Forelimb muscle (tissue), 1 donor: Measurements from ENCODE around the gene MOAP1. TPM values are rescaled to one million over a fixed set of nuclear protein-coding genes. Genes with fewer than 3 reads are reported as not detected.
"Not testable (repeated sequence)": the region's sequence is repeated elsewhere in the genome, so short reads cannot be mapped to it uniquely, and the experiment has no call there.

Source experiments
- DNase-seq: peaks from one replicate; pipeline ENCODE4 v3.0.0-alpha.2; 2013; ENCODE audit warnings: low read depth
- polyA plus RNA-seq: library from polyadenylated mRNA; unstranded; fragments of 120-200 nt; gene quantifications from one replicate; pipeline ENCODE4 v1.2.1, GENCODE V29; 2013; ENCODE audit not compliant: insufficient read length

Gene MOAP1
- polyA plus RNA-seq, 1 donor: 25.6 TPM

DNA sequence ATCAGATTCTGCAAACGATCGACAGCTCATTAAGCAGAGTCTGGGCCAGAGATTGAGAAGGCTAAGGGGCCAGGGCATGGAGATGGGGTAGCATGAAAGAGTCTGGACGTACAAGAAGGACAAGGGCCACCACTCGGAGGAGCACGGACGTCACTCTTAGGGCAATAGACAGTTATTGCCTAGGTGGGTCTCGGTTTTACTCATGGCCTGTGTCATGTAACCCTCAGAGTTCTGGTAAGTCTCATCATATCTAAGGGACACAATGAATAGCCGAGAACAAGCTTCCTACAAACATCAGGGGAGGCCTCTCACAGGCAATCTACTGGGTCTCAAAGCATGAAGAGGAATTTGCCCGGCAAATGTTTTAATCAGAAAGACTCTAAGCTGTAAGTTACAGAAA lies 38.6 kb downstream of the MOAP1 start:
- no peak for DNase-seq

DNA sequence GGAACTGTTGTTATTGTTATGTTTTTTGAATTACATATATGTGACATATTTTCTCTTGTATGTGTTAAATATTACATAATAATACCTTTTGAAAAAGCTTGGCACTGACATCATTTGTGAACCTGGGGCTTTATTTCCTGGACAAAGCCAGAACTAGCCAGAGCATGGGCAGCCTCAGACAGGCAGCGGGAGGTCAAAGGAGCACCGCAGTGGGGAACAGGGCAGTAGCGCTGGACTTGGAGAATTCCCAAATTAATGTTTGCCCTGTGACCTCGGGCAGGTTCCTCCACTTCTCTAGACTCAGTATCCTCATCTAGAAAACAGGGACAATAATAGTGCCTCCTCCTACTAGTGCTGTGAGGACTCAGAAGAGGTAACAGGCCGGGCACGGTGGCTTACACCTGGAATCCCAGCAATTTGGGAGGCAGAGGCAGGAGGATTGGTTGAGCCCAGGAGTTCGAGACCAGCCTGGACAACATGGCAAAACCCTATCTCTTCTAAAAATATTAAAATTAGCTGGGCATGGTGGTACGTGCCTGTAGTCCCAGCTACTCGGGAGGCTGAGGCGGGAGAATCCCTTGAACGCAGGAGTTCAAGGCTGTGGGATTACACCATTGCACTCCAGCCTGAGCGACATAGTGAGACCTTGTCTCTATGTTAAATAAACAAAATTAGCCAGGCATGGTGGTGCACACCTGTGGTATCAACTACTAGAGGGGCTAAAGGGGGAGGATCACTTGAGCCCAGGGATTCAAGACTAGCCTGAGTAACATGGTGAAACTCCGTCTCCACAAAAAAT lies 41.6 kb downstream of the MOAP1 start:
- no peak for DNase-seq

DNA sequence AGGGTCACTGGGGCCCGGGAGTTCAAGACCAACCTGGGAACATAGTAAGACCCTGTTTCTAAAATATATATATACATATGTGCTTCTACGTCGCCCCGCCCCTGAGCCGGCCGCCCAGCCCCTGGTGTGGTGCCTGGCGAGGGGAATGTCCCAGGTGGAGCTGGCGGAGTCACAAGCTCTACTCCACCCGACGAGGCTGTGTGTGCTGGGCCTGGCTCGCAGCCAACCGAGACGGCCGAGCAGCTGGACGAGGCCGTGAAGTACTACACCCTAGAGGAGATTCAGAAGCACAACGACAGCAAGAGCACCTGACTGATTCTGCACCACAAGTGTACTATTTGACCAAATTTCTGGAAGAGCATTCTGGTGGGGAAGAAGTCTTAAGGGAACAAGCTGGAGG lies 46.8 kb downstream of the MOAP1 start:
- no peak for DNase-seq

DNA sequence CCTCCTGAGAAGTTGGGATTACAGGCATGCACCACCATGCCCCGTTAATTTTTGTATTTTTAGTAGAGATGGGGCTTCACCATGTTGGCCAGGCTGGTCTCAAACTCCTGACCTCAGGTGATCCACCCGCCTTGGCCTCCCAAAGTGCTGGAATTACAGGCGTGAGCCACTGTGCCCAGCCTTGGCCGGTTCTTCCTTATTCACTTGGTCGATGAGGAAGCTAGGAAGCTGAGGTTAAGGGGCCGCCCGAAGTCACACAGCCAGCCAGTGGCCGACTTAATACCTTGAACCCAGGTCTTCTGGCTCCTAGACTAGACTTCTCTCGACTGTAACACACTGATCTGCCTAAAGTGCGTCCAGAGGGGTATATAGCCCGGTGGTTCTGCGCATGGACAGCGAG lies 48.2 kb downstream of the MOAP1 start:
- DNase-seq: not testable (repeated sequence)

DNA sequence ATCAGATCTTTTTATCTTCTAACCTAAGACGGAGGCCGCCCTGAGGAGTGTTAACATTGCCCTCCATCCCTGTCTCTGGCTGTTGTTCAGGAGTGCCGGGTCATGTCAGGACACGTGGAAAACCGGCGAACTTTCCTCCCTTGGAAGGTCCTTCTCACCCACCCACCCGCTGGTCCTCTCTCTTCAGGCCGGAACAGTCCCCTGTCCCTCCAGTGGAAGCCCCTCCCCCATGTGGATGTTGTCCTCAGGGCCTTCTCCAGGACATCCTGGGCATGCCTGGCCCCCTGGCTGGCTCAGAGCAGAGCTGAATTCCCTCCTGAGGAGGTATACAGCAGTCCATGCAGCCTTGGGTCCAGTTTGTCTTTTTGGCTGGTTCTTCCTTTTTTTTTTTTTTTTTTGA lies 48.7 kb downstream of the MOAP1 start:
- no peak for DNase-seq

DNA sequence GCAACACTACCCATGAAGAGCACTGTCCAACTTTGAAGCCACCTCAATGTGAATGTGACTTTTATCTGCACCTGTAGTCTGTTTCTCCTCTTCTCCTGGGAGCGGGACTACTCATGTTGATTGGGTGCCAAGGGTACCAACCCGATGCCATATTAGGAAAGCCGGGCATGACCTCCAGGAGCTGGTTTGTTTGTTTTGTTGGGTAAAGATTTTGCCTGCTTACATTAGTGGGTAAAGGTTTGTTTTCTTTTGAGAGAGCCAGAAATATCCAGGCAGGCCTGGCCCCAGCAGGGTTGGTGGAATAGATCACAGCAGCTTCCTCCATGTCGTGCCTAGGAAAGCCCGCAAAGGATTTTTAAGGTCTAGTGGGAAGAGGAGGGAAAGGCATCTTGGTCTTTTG lies 49.3 kb downstream of the MOAP1 start:
- DNase-seq: no peak

DNA sequence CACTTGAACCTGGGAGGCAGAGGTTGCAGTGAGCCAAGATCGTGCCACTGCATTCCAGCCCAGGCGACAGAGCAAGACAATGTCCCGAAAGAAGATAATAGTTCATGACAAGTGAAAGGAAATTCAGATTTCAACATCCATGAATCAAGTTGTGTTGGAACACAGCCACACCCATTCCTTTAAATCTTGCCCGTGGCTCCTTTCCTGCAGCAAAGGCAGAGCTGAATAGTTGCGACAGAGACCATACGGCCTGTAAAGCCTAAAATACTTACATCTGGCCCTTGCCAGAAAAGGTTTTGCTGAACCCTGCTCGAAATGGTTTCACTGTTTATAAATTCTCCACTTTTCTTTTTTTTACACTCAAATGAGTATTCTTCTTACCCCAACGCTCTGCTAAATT lies 51.2 kb downstream of the MOAP1 start:
- no peak for DNase-seq

DNA sequence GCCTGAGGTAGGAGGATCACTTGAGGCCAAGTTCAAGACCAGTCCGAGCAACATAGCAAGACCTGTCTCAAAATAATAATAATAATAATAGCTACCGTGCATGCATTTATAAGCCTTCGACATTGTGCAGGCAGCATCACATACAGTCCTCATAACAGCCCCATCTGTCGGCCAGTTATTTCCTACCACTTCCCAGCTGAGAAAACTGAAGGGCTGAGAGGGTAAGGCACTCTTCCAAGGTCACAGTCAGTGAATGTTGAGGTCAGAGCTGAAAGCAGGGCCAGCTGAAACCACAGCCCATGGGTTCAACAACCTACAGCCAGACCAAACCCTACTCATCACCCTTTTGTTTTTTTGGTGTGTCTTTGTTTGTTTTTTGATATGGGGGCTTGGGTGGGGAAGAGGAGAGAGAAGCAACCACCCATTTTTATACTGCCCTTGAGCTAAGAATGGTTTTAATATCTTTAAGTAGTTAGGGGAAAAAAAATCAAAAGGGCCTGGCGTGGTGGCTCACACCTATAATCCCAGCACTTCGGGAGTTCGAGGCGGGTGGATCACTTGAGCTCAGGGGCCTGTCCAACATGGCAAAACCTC lies 52.1 kb downstream of the MOAP1 start:
- DNase-seq: no peak

Other genes with a start within 250 kb of the MOAP1 start
- 14.5 TPM for gene ITPK1, start 69.0 kb downstream of the MOAP1 start, polyA plus RNA-seq
- 13.9 TPM for gene LYSET, start 420 bp upstream of the MOAP1 start, polyA plus RNA-seq
- gene GON7, start 22.2 kb upstream of the MOAP1 start, polyA plus RNA-seq: 8.2 TPM
- 23.7 TPM for gene UBR7, start 22.4 kb upstream of the MOAP1 start, polyA plus RNA-seq
- 19.3 TPM for gene BTBD7, start 148.1 kb upstream of the MOAP1 start, polyA plus RNA-seq
- gene COX8C, start 162.3 kb upstream of the MOAP1 start, polyA plus RNA-seq: 0.44 TPM
- 0.38 TPM for gene UNC79, start 246.0 kb upstream of the MOAP1 start, polyA plus RNA-seq